Esophagus squamous epithelium (tissue), 4 donors: ENCODE measurements around the gene ALOX12.
"Not testable (repeated sequence)": the region's sequence is repeated elsewhere in the genome, so short reads cannot be mapped to it uniquely, and the experiment has no call there.

ENCODE experiments used
- CTCF ChIP-seq, 6 experiments: fragments of 450-650 bp in 4 of 6; fragments of 200-600 bp in 2 of 6; sonication (generic) in 2 of 6; IDR thresholded peaks; one replicate each; pipeline ENCODE4 v1.5.1; 2016 to 2019; ENCODE audit warnings: antibody characterized with exemption in 6 of 6, mild to moderate bottlenecking in 4 of 6, moderate library complexity in 4 of 6
- POLR2A ChIP-seq, 4 donors: fragments of 450-650 bp; IDR thresholded peaks; one replicate each; pipeline ENCODE4 v1.6.1; 2017; ENCODE audit warnings: antibody characterized with exemption in 4 of 4, mild to moderate bottlenecking in 4 of 4, moderate library complexity in 3 of 4

DNA sequence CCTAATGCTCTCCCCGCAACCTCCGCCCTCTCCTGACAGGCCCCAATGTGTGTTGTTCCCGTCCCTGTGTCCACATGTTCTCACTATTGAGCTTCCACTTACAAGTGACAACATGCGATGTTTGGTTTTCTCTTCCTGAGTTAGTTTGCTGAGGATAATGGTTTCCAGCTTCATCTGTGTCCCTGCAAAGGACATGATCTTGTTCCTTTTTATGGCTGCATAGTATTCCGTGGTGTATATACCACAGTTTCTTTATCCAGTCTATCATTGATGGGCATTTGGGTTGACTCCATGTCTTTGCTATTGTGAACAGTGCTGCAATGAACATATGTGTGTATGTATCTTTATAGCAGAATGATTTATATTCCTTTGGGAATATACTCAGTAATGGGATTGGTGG is 16.4 kb upstream of the ALOX12 start:
- TF ChIP-seq CTCF, POLR2A (IDR thresholded peaks at IDR 0.05): not testable (repeated sequence)
